Naive B cell (primary cell): ENCODE data around the gene SRGAP2C. TPM values are rescaled to one million over a fixed set of nuclear protein-coding genes. Genes with fewer than 3 reads are reported as not detected.
"Not testable (repeated sequence)": the region's sequence is repeated elsewhere in the genome, so short reads cannot be mapped to it uniquely, and the experiment has no call there.

Experiments
- ATAC-seq, 2 donors: fragments of 150-1000 bp; cut with Tn5 transposase; 2 replicates each; pipeline ENCODE4 v1.10.0; 2021; ENCODE audit warnings: low read depth in 2 of 2, mild to moderate bottlenecking in 2 of 2, moderate library complexity in 2 of 2
- DNase-seq: peaks from one replicate; pipeline ENCODE4 v3.0.0; 2022
- H3K27ac Mint-ChIP-seq, 6 donors: one replicate each; pipeline ENCODE4 v1.8.0; 2020 to 2022; ENCODE audit warnings: mild to moderate bottlenecking in 6 of 6, mixed read lengths in 6 of 6, moderate library complexity in 5 of 6, inconsistent platforms in 2 of 6
- H3K27me3 Mint-ChIP-seq, 3 donors: one replicate each; pipeline ENCODE4 v1.8.0; 2021 to 2022; ENCODE audit warnings: mixed read lengths in 3 of 3, mild to moderate bottlenecking in 1 of 3
- H3K36me3 Mint-ChIP-seq, 2 donors: one replicate each; pipeline ENCODE4 v1.8.0; 2020 to 2022; ENCODE audit warnings: mixed read lengths in 2 of 2, inconsistent platforms in 1 of 2, mild to moderate bottlenecking in 1 of 2
- H3K4me1 Mint-ChIP-seq, 3 donors: one replicate each; pipeline ENCODE4 v1.8.0; 2020 to 2022; ENCODE audit warnings: mixed read lengths in 3 of 3, inconsistent platforms in 1 of 3, mild to moderate bottlenecking in 1 of 3, moderate library complexity in 1 of 3
- H3K4me3 Mint-ChIP-seq, 8 donors: one replicate each; pipeline ENCODE4 v1.8.0; 2020 to 2022; ENCODE audit warnings: mild to moderate bottlenecking in 8 of 8, mixed read lengths in 8 of 8, moderate library complexity in 8 of 8, inconsistent platforms in 2 of 8
- H3K9me3 Mint-ChIP-seq, 7 donors: one replicate each; pipeline ENCODE4 v1.8.0; 2020 to 2022; ENCODE audit warnings: mixed read lengths in 7 of 7, mild to moderate bottlenecking in 5 of 7, inconsistent platforms in 2 of 7, moderate library complexity in 1 of 7
- polyA plus RNA-seq, 6 donors: library from polyadenylated mRNA; unstranded; fragments of 300-500 nt; fragmentation: Illumina TruSeq; gene quantifications; one replicate each; pipeline ENCODE4 v1.2.3, GENCODE V29; 2021; ENCODE audit warnings: low read depth in 6 of 6

SRGAP2C gene
- polyA plus RNA-seq, 6 donors from 2014 or later: 1.3 to 2.7 (median 2.0) TPM

GRCh38 chr1:121200985-121201981 is 16.5 kb downstream of the SRGAP2C start:
- not testable (repeated sequence) for H3K4me3 Mint-ChIP-seq, ATAC-seq, H3K4me1 Mint-ChIP-seq, H3K36me3 Mint-ChIP-seq, H3K27me3 Mint-ChIP-seq, DNase-seq, H3K9me3 Mint-ChIP-seq
- peak overlapping the region in 1 of 6 donors; percentile 71 for H3K27ac Mint-ChIP-seq

DNA sequence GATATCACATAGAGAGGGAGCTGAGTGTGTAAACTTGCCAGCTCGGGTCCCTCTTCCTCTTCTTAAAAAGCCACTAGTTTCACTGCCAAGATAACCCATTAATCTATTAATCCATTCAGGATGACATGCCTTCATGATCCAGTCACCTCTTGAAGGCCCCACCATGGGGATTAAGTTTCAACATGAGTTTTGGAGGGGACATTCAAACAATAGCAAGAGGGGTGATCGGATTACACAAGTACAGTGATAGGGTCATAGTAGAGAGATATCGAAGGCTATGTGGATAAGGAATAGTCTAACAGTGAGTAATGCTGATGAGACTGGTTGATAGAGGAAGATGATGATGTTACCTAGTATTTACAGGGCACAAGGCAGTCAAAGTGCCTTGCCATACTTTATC is 18.2 kb downstream of the SRGAP2C start:
- not testable (repeated sequence) for ATAC-seq, H3K4me3 Mint-ChIP-seq

GRCh38 chr1:121205786-121206711 is 21.3 kb downstream of the SRGAP2C start:
- H3K27ac Mint-ChIP-seq, H3K9me3 Mint-ChIP-seq, H3K4me1 Mint-ChIP-seq, H3K36me3 Mint-ChIP-seq, ATAC-seq, H3K4me3 Mint-ChIP-seq, H3K27me3 Mint-ChIP-seq, DNase-seq: not testable (repeated sequence)

More for the DNA sequence above, 18.2 kb downstream of the SRGAP2C start:
- not testable (repeated sequence) for DNase-seq, H3K27me3 Mint-ChIP-seq, H3K27ac Mint-ChIP-seq, H3K9me3 Mint-ChIP-seq, H3K4me1 Mint-ChIP-seq, H3K36me3 Mint-ChIP-seq

GRCh38 chr1:121207328-121207727 is 22.6 kb downstream of the SRGAP2C start:
- not testable (repeated sequence) for H3K4me3 Mint-ChIP-seq, H3K36me3 Mint-ChIP-seq, H3K9me3 Mint-ChIP-seq

DNA sequence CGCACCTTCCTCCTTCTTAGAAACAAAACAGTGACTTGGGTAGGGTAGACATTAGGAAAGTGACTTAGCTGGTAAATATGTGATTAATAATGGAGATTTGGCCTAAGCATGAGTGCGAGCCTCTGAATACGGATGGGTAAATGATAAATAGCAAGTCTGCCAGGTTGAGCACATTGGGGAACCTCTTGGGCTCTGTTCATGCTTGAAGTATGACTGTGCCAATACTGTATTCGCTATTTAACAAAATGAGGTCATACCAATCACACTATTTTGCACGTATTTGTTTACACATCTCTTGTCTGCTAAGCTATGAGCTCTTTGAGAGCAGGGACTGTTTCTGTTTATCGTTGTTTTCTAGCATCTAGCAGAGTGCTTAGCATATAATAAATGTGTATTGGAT is 23.6 kb downstream of the SRGAP2C start:
- H3K9me3 Mint-ChIP-seq, H3K4me3 Mint-ChIP-seq: not testable (repeated sequence)

More at GRCh38 chr1:121207328-121207727, 22.6 kb downstream of the SRGAP2C start:
- not testable (repeated sequence) for H3K4me1 Mint-ChIP-seq, DNase-seq, ATAC-seq, H3K27me3 Mint-ChIP-seq, H3K27ac Mint-ChIP-seq

DNA sequence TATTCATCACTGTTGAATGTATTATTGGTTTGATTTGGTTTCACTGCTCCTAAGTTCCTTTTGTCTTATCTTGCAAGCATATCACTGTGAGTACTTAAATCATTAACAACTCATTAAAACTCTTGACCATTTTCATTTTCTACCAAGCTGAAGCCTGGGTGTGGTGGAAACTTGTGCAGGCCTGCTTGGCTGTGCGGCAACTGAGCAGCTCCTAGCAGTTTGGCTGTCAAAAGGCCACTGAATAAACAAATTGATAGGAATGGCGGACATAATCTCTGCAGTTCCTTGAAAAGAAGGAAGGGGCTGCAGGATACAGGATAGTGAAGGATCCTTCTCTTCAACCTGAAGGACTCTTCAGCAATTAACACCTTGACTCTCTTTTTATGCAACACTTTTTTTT is 26.0 kb downstream of the SRGAP2C start:
- not testable (repeated sequence) for DNase-seq, H3K27ac Mint-ChIP-seq, H3K27me3 Mint-ChIP-seq, H3K4me3 Mint-ChIP-seq, H3K36me3 Mint-ChIP-seq, ATAC-seq, H3K4me1 Mint-ChIP-seq, H3K9me3 Mint-ChIP-seq

More for the DNA sequence above, 23.6 kb downstream of the SRGAP2C start:
- DNase-seq, H3K4me1 Mint-ChIP-seq, H3K27ac Mint-ChIP-seq, H3K36me3 Mint-ChIP-seq, H3K27me3 Mint-ChIP-seq, ATAC-seq: not testable (repeated sequence)

DNA sequence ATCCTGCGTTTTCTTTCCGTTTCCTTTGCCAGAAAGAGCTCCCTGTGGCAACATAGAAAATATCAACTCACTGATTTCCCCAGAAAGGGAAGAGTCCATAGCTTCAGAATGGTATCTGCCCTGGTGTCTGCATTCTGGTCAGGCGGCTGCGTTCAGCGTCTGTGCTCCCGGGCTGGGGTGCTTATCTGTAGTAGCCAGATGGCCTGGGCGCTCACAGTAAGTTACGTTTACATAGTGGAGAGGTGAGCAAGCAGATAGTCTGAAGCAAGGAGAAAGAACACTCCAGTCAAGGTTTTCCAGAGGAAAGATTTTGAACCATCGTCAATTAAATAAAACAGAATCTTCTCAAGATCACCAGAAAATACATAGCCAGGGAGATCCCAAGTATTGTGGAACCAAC is 28.7 kb downstream of the SRGAP2C start:
- not testable (repeated sequence) for H3K9me3 Mint-ChIP-seq, H3K27ac Mint-ChIP-seq, H3K4me1 Mint-ChIP-seq, ATAC-seq, H3K36me3 Mint-ChIP-seq, H3K4me3 Mint-ChIP-seq, H3K27me3 Mint-ChIP-seq, DNase-seq

DNA sequence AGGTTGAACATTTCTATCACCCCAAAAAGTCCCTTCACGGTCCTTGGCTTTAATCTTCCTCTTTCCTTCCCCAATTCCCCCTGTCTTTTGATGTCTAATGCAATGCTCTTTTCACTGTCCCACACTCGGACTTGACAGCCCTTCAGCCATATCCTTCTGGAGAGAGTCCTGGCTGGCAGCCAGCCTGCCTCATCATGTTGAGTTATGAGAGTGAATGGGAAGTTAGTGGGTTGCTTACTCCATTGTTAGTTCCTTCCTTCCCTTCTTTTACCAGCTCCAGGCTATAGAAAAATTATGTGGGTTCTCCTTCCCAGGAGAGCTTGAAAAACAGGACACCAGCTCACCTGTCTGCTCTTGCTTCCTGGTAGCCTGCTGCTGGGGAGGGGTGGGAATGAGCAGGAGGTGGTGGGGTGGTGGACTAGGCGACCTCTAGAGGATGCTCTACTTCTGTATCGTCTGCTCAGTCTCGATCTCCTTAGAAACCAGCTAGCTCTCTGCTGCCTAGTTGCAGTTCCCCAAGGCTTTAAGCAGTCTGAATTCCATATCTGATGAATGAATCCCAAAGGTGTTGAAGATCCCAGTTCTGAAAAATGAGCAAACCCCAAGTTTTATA is 29.9 kb downstream of the SRGAP2C start:
- not testable (repeated sequence) for H3K4me1 Mint-ChIP-seq, H3K36me3 Mint-ChIP-seq, H3K4me3 Mint-ChIP-seq, H3K27ac Mint-ChIP-seq, H3K9me3 Mint-ChIP-seq, H3K27me3 Mint-ChIP-seq, DNase-seq
- peak; percentile 86 to 90 for ATAC-seq

DNA sequence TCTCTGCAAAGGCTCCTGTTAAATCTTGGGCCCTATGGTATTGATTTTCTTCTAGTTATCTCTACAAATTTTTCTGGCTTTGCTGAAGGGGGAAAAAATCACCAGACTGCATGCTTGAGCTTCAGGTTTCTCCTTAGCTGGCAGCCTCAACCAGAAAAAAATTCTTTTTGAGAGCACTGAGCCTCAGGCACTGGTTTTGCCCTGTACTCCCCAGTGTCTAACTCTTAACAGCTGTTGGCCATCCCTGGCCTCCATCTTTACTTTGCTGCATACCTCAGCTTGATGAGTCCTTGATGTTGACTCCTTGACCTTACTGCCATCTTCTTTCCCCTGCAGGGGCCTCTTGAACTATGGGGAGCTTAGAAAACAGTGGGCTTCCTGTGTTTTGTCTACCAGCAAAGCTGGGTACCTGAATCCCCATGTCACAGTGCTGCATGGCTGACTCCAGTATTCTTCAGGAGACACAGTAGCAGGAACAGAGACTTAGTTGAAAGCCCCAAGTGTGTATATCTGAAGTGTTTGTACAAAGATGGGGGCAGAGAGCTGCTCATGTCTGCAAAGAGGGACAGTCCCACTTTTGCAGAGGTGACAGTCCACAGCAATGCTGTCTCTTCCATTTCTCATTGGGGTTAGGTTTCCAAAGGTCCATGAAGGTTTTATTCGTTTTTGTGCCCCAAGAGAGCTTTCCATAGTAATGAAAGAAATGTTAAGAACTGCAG is 31.1 kb downstream of the SRGAP2C start:
- not testable (repeated sequence) for H3K27me3 Mint-ChIP-seq

DNA sequence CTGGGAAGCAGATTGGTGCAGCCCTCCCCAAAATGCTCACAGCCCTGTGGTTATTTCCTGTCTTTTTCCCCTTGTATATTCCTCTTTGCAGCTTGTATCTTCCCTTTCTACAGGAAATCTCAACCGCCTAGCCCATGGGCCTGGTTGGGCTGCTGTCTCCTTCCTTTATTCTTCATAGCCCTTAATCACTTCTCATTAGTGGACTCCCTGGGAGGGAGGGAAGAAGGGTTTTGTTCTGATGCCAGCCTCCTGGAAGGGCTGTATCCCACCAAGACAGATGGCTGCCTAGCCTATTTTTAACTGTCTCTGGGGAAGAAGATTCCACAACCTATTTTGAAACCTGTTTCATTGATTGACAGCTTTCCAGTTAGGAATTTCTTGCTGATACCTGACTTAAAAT is 31.9 kb downstream of the SRGAP2C start:
- not testable (repeated sequence) for H3K27ac Mint-ChIP-seq, H3K9me3 Mint-ChIP-seq, ATAC-seq, DNase-seq, H3K4me1 Mint-ChIP-seq, H3K36me3 Mint-ChIP-seq, H3K27me3 Mint-ChIP-seq, H3K4me3 Mint-ChIP-seq

More for the DNA sequence above, 31.1 kb downstream of the SRGAP2C start:
- peak in 1 of 2 donors; percentile 22 for ATAC-seq
- H3K4me1 Mint-ChIP-seq, DNase-seq, H3K27ac Mint-ChIP-seq, H3K36me3 Mint-ChIP-seq, H3K9me3 Mint-ChIP-seq, H3K4me3 Mint-ChIP-seq: not testable (repeated sequence)

GRCh38 chr1:121221770-121222169 is 37.0 kb downstream of the SRGAP2C start:
- not testable (repeated sequence) for H3K36me3 Mint-ChIP-seq, H3K9me3 Mint-ChIP-seq, H3K27me3 Mint-ChIP-seq, H3K4me3 Mint-ChIP-seq
- H3K27ac Mint-ChIP-seq: peak overlapping the region in 3 of 6 donors; percentile 14 to 84 (median 84)
- peaks cover 0 to 10% (median 4%) of the 10 kb centered on the region in 3 donors for H3K4me1 Mint-ChIP-seq
- peak; percentile 64 to 67 for ATAC-seq
- peak; percentile 23 for DNase-seq

GRCh38 chr1:121224714-121225113 is 39.9 kb downstream of the SRGAP2C start:
- Mint-ChIP-seq H3K4me1 (peaks cover 0 to 10% (median 4%) of the 10 kb centered on the region in 3 donors), H3K27ac (peak overlapping the region in 3 of 6 donors; percentile 47 to 85 (median 54)), H3K4me3 (peak overlapping the region in 2 of 8 donors; percentile 32 to 44)
- not testable (repeated sequence) for H3K27me3 Mint-ChIP-seq, H3K9me3 Mint-ChIP-seq, H3K36me3 Mint-ChIP-seq
- ATAC-seq: peak; percentile 93
- peak; percentile 2 for DNase-seq
